SH-SY5Y (cell line): ENCODE results near the gene NPAS2.

ENCODE experiments used
- GATA2 ChIP-seq: IDR thresholded peaks from 2 replicates; pipeline ENCODE4 v1.6.1; 2011; ENCODE audit warnings: mild to moderate bottlenecking, low read depth, low read length
- GATA3 ChIP-seq: IDR thresholded peaks from 2 replicates; pipeline ENCODE4 v1.6.1; 2011; ENCODE audit warnings: low read depth, mild to moderate bottlenecking, low read length, moderate library complexity

GRCh38 chr2:100776445-100776844 is 43.5 kb upstream of the NPAS2 start:
- TF ChIP-seq GATA2 (no peak), GATA3 (no peak)
